ENCODE results near the gene GNAQ.

GNAQ gene

DNA sequence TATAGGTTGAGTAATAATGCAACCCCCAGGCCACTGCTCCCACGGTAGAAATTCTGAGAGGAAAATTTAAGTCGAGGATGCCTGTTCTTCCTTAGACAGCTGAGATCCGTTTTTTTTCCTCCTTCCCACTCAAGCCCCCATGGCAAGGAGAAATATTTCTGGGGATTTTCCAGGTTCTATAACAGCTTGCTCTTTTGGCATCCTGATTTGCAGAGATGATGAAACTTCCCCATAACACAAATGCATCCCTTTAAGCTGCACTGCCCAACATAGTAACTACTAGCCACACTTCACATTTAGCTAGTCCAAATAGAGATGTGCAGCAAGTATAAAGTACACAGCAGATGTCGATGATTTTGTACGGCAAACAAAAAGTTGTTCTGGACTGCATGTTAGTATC lies 351.0 kb downstream of the GNAQ start:
- TF ChIP-seq, protein P1, sequence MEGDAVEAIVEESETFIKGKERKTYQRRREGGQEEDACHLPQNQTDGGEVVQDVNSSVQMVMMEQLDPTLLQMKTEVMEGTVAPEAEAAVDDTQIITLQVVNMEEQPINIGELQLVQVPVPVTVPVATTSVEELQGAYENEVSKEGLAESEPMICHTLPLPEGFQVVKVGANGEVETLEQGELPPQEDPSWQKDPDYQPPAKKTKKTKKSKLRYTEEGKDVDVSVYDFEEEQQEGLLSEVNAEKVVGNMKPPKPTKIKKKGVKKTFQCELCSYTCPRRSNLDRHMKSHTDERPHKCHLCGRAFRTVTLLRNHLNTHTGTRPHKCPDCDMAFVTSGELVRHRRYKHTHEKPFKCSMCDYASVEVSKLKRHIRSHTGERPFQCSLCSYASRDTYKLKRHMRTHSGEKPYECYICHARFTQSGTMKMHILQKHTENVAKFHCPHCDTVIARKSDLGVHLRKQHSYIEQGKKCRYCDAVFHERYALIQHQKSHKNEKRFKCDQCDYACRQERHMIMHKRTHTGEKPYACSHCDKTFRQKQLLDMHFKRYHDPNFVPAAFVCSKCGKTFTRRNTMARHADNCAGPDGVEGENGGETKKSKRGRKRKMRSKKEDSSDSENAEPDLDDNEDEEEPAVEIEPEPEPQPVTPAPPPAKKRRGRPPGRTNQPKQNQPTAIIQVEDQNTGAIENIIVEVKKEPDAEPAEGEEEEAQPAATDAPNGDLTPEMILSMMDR (IDR thresholded peaks at IDR 0.05), result no peak
- intact Hi-C loops (cut with DNase I; ENCODE audit: low total_unique reads), result no loop called here
- H3K9me3 ChIP-seq, result no peaks in the 10 kb centered on the region
- no peak overlapping the region for H3K27ac ChIP-seq
- no peak overlapping the region for H3K4me3 ChIP-seq
- H3K4me1 ChIP-seq, result no peaks in the 10 kb centered on the region
- H3K27me3 ChIP-seq, result no peaks in the 10 kb centered on the region
- no peaks in the 10 kb centered on the region for H3K36me3 ChIP-seq
- DNase-seq, result no peak

GRCh38 chr9:77679661-77680368 lies 351.8 kb downstream of the GNAQ start:
- no peak for DNase-seq

GRCh38 chr9:77679088-77679487 lies 352.5 kb downstream of the GNAQ start:
- no peak for DNase-seq
- Histone ChIP-seq H3K9me3 (no peaks in the 10 kb centered on the region), H3K27me3 (no peaks in the 10 kb centered on the region), H3K4me3 (no peak overlapping the region), H3K4me1 (peaks cover 0 to 5% (median 1%) of the 10 kb centered on the region in 4 donors), H3K27ac (no peak overlapping the region), H3K36me3 (no peaks in the 10 kb centered on the region)
- TF ChIP-seq, protein P1 (IDR thresholded peaks at IDR 0.05), result no peak
- intact Hi-C loops (cut with DNase I; ENCODE audit: low total_unique reads), result no loop called here

More at GRCh38 chr9:77679661-77680368, 351.8 kb downstream of the GNAQ start:
- Histone ChIP-seq H3K36me3 (no peaks in the 10 kb centered on the region), H3K27me3 (no peaks in the 10 kb centered on the region), H3K9me3 (no peaks in the 10 kb centered on the region), H3K4me3 (no peak overlapping the region), H3K27ac (no peak overlapping the region), H3K4me1 (no peaks in the 10 kb centered on the region)
- intact Hi-C loops (cut with DNase I; ENCODE audit: low total_unique reads), result no loop called here
- TF ChIP-seq, protein P1 (IDR thresholded peaks at IDR 0.05), result no peak

DNA sequence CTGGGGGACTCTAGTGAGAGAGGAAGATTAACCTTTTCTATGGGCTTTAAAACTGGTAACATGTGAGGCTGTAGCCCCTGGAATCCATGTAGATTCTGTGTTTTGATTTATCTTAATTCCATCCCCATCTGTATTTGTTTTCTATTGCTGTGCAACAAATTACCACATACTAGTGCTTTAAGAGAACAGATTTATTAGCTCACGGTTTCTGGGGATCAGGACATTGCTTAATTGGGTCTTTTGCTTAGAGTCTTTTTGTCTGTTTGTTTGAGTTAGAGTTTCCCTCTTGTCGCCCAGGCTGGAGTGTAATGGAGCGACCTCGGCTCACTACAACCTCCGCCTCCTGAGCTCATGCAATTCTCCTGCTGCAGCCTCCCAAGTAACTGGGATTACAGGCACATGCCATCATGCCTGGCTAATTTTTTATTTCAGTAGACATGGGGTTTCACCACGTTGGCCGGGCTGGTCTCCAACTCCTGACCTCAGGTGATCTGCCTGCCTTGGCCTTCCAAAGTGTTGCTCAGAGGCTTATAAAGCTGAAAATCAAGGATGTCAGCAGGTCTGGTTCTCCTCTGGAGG lies 353.6 kb downstream of the GNAQ start:
- Histone ChIP-seq H3K9me3 (no peaks in the 10 kb centered on the region), H3K27ac (no peak overlapping the region), H3K4me1 (peaks cover 0 to 9% (median 2%) of the 10 kb centered on the region in 4 donors), H3K27me3 (no peaks in the 10 kb centered on the region), H3K36me3 (no peaks in the 10 kb centered on the region), H3K4me3 (no peak overlapping the region)
- no peak for DNase-seq
- TF ChIP-seq, protein P1 (IDR thresholded peaks at IDR 0.05), result no peak
- intact Hi-C loops (cut with DNase I; ENCODE audit: low total_unique reads), result no loop called here

DNA sequence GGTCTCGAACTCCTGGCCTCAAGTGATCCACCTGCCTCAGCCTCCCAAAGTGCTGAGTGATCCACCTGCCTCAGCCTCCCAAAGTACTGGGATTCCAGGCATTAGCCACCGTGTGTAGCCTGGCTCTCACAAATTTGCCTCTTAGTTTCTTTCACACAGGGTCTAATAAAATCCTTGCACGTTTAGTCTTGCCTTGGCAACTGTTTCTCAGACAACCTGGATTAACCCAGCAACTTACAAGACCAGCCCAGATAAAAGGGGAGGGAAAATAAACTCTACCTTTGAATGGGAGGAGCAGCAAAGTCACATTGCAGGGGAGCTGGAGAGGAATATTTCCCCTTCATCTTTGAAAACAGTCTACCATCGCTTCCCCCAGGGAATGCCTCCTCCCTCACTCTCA lies 354.2 kb downstream of the GNAQ start:
- DNase-seq, result no peak
- intact Hi-C loops (cut with DNase I; ENCODE audit: low total_unique reads), result no loop called here
- Histone ChIP-seq H3K4me3 (no peak overlapping the region), H3K27me3 (no peaks in the 10 kb centered on the region), H3K27ac (no peak overlapping the region), H3K4me1 (peaks cover 0 to 9% (median 2%) of the 10 kb centered on the region in 4 donors), H3K36me3 (no peaks in the 10 kb centered on the region), H3K9me3 (no peaks in the 10 kb centered on the region)
- TF ChIP-seq, protein P1 (IDR thresholded peaks at IDR 0.05), result no peak

Measured in tibial artery (tissue), 4 donors.